GM12878 (cell line): Measurements from ENCODE around the gene CDH4. TPM values are rescaled to one million over a fixed set of nuclear protein-coding genes. Genes with fewer than 3 reads are reported as not detected.

Source experiments
- ATAC-seq: fragments of 200-7000 bp; cut with Tn5 transposase; 3 replicates; pipeline ENCODE4 v1.9.1; 2020; ENCODE audit warnings: mild to moderate bottlenecking, moderate library complexity
- BruUV-seq: library from RNA; stranded (reverse); fragments of 400-500 nt; replicated peaks from 2 replicates; lab custom pipeline; 2021; lab: Mats Ljungman, UMichigan
- CTCF ChIA-PET: fragments of 300-600 bp; sonication (Branson Sonifier 250); formaldehyde crosslinking; extraction: SDS; loops from one replicate; lab custom pipeline; 2021; ENCODE audit warnings: inconsistent platforms; lab: Yijun Ruan, JAX
- POLR2A ChIA-PET: fragments of 350-600 bp; formaldehyde crosslinking; extraction: SDS; loops from one replicate; lab custom pipeline; 2021; ENCODE audit warnings: inconsistent platforms; lab: Charles Lee
- RAD21 ChIA-PET: fragments of 300-600 bp; sonication (Branson Sonifier 250); formaldehyde crosslinking; loops from one replicate; lab custom pipeline; 2023; ENCODE audit warnings: antibody characterized with exemption; ENCODE audit not compliant: unreplicated experiment; lab: Charles Lee
- SMC1A ChIA-PET: fragments of 300-600 bp; sonication (Branson Sonifier 250); formaldehyde crosslinking; loops from one replicate; lab custom pipeline; 2023; ENCODE audit not compliant: unreplicated experiment, uncharacterized antibody; lab: Charles Lee
- DNase-seq: peaks from one replicate; pipeline ENCODE4 v3.0.0-alpha.2; 2011; ENCODE audit warnings: low read depth, low spot score
- FAIRE-seq: peaks from 3 replicates; lab custom pipeline; 2011; peaks lifted over from hg19 to GRCh38; lab: Jason Lieb, UNC
- H2AFZ ChIP-seq: 2 replicates; pipeline ENCODE4 v1.6.0; 2011; ENCODE audit warnings: low read depth, low read length, control low read depth; ENCODE audit not compliant: control insufficient read depth
- H3K27ac ChIP-seq: 2 replicates; pipeline ENCODE4 v1.5.1; 2011; ENCODE audit warnings: control low read depth; ENCODE audit not compliant: control insufficient read depth, insufficient read depth
- H3K27me3 ChIP-seq, 2 experiments: replicated peaks in 1 of 2; 2 replicates each; pipeline versions ENCODE4 v1.6.0 to v1.6.1; 2011; ENCODE audit warnings: low read length in 1 of 2; ENCODE audit not compliant: control insufficient read depth in 2 of 2, insufficient read depth in 2 of 2
- H3K36me3 ChIP-seq, 2 experiments: 2 replicates each; pipeline ENCODE4 v1.5.1; 2011; ENCODE audit warnings: low read length in 1 of 2; ENCODE audit not compliant: control insufficient read depth in 2 of 2, insufficient read depth in 2 of 2
- H3K4me1 ChIP-seq: 2 replicates; pipeline ENCODE4 v1.6.1; 2011; ENCODE audit warnings: mild to moderate bottlenecking, low read length, moderate library complexity, mixed read lengths; ENCODE audit not compliant: control insufficient read depth, insufficient read depth
- H3K4me2 ChIP-seq: 2 replicates; pipeline ENCODE4 v1.6.0; 2011; ENCODE audit warnings: control low read depth; ENCODE audit not compliant: control insufficient read depth, insufficient read depth
- H3K4me3 ChIP-seq: fragments of 200-600 bp; sonication (generic); 2 replicates; pipeline ENCODE4 v1.5.1; 2016
- H3K79me2 ChIP-seq: 2 replicates; pipeline ENCODE4 v1.6.0; 2011; ENCODE audit warnings: low read length; ENCODE audit not compliant: control insufficient read depth, insufficient read depth
- H3K9ac ChIP-seq: 2 replicates; pipeline ENCODE4 v1.8.0; 2011; ENCODE audit warnings: low read length, control low read depth, mixed read lengths; ENCODE audit not compliant: control insufficient read depth, insufficient read depth
- H3K9me3 ChIP-seq: replicated peaks from 3 replicates; pipeline ENCODE4 v1.5.1; 2011; ENCODE audit warnings: mild to moderate bottlenecking, low read length; ENCODE audit not compliant: control insufficient read depth, insufficient read depth
- H4K20me1 ChIP-seq: 2 replicates; pipeline ENCODE4 v1.6.0; 2011; ENCODE audit not compliant: control insufficient read depth, insufficient read depth
- BHLHE40 ChIP-seq, 2 experiments: fragments of 450-650 bp in 1 of 2; IDR thresholded peaks; 2 replicates each; pipeline ENCODE4 v1.6.1; 2011 to 2017; ENCODE audit warnings: low read depth in 2 of 2, borderline replicate concordance in 1 of 2, improper control_type of control experiment in 1 of 2, low read length in 1 of 2, mild to moderate bottlenecking in 1 of 2
- FOS ChIP-seq: IDR thresholded peaks from 3 replicates; pipeline ENCODE4 v1.6.1; 2011; ENCODE audit warnings: borderline replicate concordance; ENCODE audit not compliant: insufficient read length; ENCODE audit errors: extremely low read depth
- MTA2 ChIP-seq: fragments of 450-650 bp; IDR thresholded peaks from 2 replicates; pipeline ENCODE4 v1.6.1; 2016; ENCODE audit warnings: low read depth, mild to moderate bottlenecking, moderate library complexity
- NR2C1 ChIP-seq: fragments of 450-650 bp; IDR thresholded peaks from 2 replicates; pipeline ENCODE4 v1.6.1; 2017; ENCODE audit warnings: antibody characterized with exemption, mild to moderate bottlenecking, moderate library complexity
- PAX5 ChIP-seq: IDR thresholded peaks from 2 replicates; pipeline ENCODE4 v1.6.1; 2011; ENCODE audit warnings: low read depth, low read length, borderline replicate concordance
- PAX8 ChIP-seq: fragments of 450-650 bp; IDR thresholded peaks from 2 replicates; pipeline ENCODE4 v1.6.1; 2017; ENCODE audit warnings: mild to moderate bottlenecking, moderate library complexity
- POLR2AphosphoS5 ChIP-seq: IDR thresholded peaks from 2 replicates; pipeline ENCODE4 v1.6.1; 2011; ENCODE audit warnings: mild to moderate bottlenecking, low read length, inconsistent platforms
- POU2F2 ChIP-seq: IDR thresholded peaks from 3 replicates; pipeline ENCODE4 v1.6.1; 2011; ENCODE audit warnings: low read depth, mild to moderate bottlenecking, low read length, borderline replicate concordance
- RELA ChIP-seq: fragments of 450-650 bp; IDR thresholded peaks from 2 replicates; pipeline ENCODE4 v1.8.0; 2014; ENCODE audit warnings: borderline replicate concordance; ENCODE audit not compliant: partially characterized antibody
- SIX5 ChIP-seq: IDR thresholded peaks from 2 replicates; pipeline ENCODE4 v1.6.1; 2011; ENCODE audit warnings: mild to moderate bottlenecking, low read depth, low read length, moderate library complexity; ENCODE audit not compliant: severe bottlenecking
- WRNIP1 ChIP-seq: IDR thresholded peaks from 2 replicates; pipeline ENCODE4 v1.6.1; 2011; ENCODE audit warnings: low read depth, low read length, improper control_type of control experiment, borderline replicate concordance
- ZNF622 ChIP-seq: fragments of 450-650 bp; IDR thresholded peaks from 2 replicates; pipeline ENCODE4 v1.6.1; 2017; ENCODE audit warnings: mild to moderate bottlenecking, inconsistent platforms
- WGBS: methylation state at CpG from one replicate; pipeline ENCODE4 v1.1.6; 2016; ENCODE audit warnings: low lambda C conversion rate; ENCODE audit not compliant: insufficient replicate concordance, insufficient coverage; ENCODE audit errors: missing lambda C conversion rate; 5-methylcytosine and 5-hydroxymethylcytosine counted together
- in situ Hi-C: fragments of 300-500 bp; cut with MboI; formaldehyde crosslinking; loops from 9 replicates; pipeline ENCODE4 v1.14.3; 2018; ENCODE audit warnings: mixed read lengths
- intact Hi-C: fragments of 100-400 bp; cut with micrococcal nuclease; formaldehyde crosslinking; loops from one replicate; pipeline ENCODE4 v1.14.2; 2022; ENCODE audit not compliant: unreplicated experiment
- polyA plus RNA-seq, 11 experiments: library from polyadenylated mRNA; depleted of rRNA in 4 of 11; unstranded in 6 of 11; stranded (reverse) in 5 of 11; fragments of >200 nt; fragmentation: Nextera tagmentation in 4 of 11; fragmentation: Illumina TruSeq in 1 of 11; extraction: Ambion mirVana in 4 of 11; extraction: Trizol in 1 of 11; gene quantifications; 1 replicate in 1 of 11; 2 replicates in 10 of 11; pipeline versions ENCODE4 v1.2.1 to v1.2.3, GENCODE V29; 2011 to 2016; ENCODE audit warnings: inconsistent platforms in 2 of 11, missing spikeins in 2 of 11, low read depth in 1 of 11
- total RNA-seq, 4 experiments: library from RNA; depleted of rRNA in 3 of 4; stranded (reverse); fragments of >200 nt in 3 of 4; fragmentation: Illumina TruSeq in 1 of 4; extraction: Trizol in 1 of 4; gene quantifications; 2 replicates each; pipeline versions ENCODE4 v1.2.1 to v1.2.3, GENCODE V29; 2013 to 2021
- TF ChIP-seq, protein P1 (sequence below): IDR thresholded peaks from 2 replicates; pipeline ENCODE4 v1.6.1; 2012; ENCODE audit warnings: low read depth, low read length, improper control_type of control experiment
- TF ChIP-seq, protein P2 (sequence below): fragments of 450-650 bp; IDR thresholded peaks from 2 replicates; pipeline ENCODE4 v1.6.1; 2017; ENCODE audit warnings: mild to moderate bottlenecking, moderate library complexity

The CDH4 gene
- total and polyA plus RNA-seq, 10 of the 15 experiments (the other 5 are each of a cell fraction or from before 2014, with no cell fraction given), result not detected

GRCh38 chr20:61797200-61797599, 545.1 kb downstream of the CDH4 start:
- no peaks in the 10 kb centered on the region for H3K36me3 ChIP-seq
- CTCF ChIA-PET, result no interaction called here
- POLR2A ChIA-PET, result no interaction called here
- no peak overlapping the region for H3K27ac ChIP-seq
- FAIRE-seq, result no peak
- RAD21 ChIA-PET, result no interaction called here
- no TSS peak for BruUV-seq
- SMC1A ChIA-PET, result no interaction called here
- H3K4me1 ChIP-seq, result no peaks in the 10 kb centered on the region
- no peaks in the 10 kb centered on the region for H4K20me1 ChIP-seq
- no peak overlapping the region for H3K4me2 ChIP-seq
- no peak overlapping the region for H3K9ac ChIP-seq
- ATAC-seq, result no peak
- DNase-seq, result no peak
- H3K9me3 ChIP-seq, result no peaks in the 10 kb centered on the region
- no peak overlapping the region for H2AFZ ChIP-seq
- intact Hi-C loops (no loop called here), in situ Hi-C loops (loop anchor here (5.0 kb wide), 1 partner anchor 50 kb away; no protein-coding TSS in a partner anchor)
- no peaks in the 10 kb centered on the region for H3K27me3 ChIP-seq
- H3K79me2 ChIP-seq, result no peaks in the 10 kb centered on the region
- TF ChIP-seq SIX5 (no peak), BHLHE40 (IDR thresholded peaks at IDR 0.05; ENCODE audit: borderline replicate concordance in 1 of 2, low read depth in 2 of 2, low read length in 1 of 2) (no peak), FOS (no peak)
- TF ChIP-seq, protein P1, sequence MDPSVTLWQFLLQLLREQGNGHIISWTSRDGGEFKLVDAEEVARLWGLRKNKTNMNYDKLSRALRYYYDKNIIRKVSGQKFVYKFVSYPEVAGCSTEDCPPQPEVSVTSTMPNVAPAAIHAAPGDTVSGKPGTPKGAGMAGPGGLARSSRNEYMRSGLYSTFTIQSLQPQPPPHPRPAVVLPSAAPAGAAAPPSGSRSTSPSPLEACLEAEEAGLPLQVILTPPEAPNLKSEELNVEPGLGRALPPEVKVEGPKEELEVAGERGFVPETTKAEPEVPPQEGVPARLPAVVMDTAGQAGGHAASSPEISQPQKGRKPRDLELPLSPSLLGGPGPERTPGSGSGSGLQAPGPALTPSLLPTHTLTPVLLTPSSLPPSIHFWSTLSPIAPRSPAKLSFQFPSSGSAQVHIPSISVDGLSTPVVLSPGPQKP, result no peak
- no peak overlapping the region for H3K4me3 ChIP-seq
- WGBS, result 16% methylated on average over 7 of the region's 7 CpGs

DNA sequence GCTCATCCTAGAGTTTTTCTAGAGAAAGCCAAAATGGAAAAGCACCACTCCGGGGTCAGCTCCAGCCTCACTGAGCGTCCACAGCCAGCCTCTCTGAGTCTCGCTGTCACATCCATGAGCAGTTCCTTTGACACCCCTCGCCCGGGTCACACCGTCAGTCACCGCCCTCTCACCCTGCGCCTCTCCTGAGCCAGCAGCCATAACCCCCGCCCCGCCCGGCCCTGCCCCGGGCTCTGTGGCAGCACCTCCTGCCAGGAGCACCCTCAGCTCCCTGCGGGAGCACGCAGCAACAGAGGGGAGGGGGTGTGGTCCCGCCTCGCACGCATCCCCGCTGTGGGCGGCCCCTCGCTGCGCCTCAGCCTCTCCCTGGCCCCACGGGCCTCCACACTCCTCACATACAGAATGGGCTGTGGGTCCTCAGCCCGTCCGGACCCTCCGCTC, 545.9 kb downstream of the CDH4 start:
- 45% methylated on average over 18 of the region's 25 CpGs for WGBS
- H3K9ac ChIP-seq, result no peak overlapping the region
- H3K79me2 ChIP-seq, result no peaks in the 10 kb centered on the region
- intact Hi-C loops, result no loop called here
- POLR2A ChIA-PET, result no interaction called here
- no peaks in the 10 kb centered on the region for H3K36me3 ChIP-seq
- no peaks in the 10 kb centered on the region for H3K4me1 ChIP-seq
- RAD21 ChIA-PET, result no interaction called here
- FAIRE-seq, result no peak
- no peak for DNase-seq
- H2AFZ ChIP-seq, result no peak overlapping the region
- H3K4me3 ChIP-seq, result no peak overlapping the region
- no TSS peak for BruUV-seq
- no peaks in the 10 kb centered on the region for H4K20me1 ChIP-seq
- H3K27me3 ChIP-seq, result no peaks in the 10 kb centered on the region
- no peak for ATAC-seq
- in situ Hi-C loops, result loop anchor here (5.0 kb wide), 1 partner anchor 49 kb away; no protein-coding TSS in a partner anchor
- H3K4me2 ChIP-seq, result no peak overlapping the region
- no peaks in the 10 kb centered on the region for H3K9me3 ChIP-seq
- H3K27ac ChIP-seq, result no peak overlapping the region
- CTCF ChIA-PET, result no interaction called here
- SMC1A ChIA-PET, result no interaction called here
- TF ChIP-seq NR2C1 (no peak), ZNF622 (no peak), POLR2AphosphoS5 (no peak), RELA (no peak), PAX5 (no peak), MTA2 (no peak), POU2F2 (no peak), PAX8 (no peak), WRNIP1 (no peak)
- TF ChIP-seq, protein P2, sequence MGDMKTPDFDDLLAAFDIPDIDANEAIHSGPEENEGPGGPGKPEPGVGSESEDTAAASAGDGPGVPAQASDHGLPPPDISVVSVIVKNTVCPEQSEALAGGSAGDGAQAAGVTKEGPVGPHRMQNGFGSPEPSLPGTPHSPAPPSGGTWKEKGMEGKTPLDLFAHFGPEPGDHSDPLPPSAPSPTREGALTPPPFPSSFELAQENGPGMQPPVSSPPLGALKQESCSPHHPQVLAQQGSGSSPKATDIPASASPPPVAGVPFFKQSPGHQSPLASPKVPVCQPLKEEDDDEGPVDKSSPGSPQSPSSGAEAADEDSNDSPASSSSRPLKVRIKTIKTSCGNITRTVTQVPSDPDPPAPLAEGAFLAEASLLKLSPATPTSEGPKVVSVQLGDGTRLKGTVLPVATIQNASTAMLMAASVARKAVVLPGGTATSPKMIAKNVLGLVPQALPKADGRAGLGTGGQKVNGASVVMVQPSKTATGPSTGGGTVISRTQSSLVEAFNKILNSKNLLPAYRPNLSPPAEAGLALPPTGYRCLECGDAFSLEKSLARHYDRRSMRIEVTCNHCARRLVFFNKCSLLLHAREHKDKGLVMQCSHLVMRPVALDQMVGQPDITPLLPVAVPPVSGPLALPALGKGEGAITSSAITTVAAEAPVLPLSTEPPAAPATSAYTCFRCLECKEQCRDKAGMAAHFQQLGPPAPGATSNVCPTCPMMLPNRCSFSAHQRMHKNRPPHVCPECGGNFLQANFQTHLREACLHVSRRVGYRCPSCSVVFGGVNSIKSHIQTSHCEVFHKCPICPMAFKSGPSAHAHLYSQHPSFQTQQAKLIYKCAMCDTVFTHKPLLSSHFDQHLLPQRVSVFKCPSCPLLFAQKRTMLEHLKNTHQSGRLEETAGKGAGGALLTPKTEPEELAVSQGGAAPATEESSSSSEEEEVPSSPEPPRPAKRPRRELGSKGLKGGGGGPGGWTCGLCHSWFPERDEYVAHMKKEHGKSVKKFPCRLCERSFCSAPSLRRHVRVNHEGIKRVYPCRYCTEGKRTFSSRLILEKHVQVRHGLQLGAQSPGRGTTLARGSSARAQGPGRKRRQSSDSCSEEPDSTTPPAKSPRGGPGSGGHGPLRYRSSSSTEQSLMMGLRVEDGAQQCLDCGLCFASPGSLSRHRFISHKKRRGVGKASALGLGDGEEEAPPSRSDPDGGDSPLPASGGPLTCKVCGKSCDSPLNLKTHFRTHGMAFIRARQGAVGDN, result no peak
